Measurements from ENCODE around the gene ABCC4. TPM values are rescaled to one million over a fixed set of nuclear protein-coding genes. Genes with fewer than 3 reads are reported as not detected.

The ABCC4 gene
- polyA plus RNA-seq, 1 donor from 2014 or later = 2.4 TPM

- Histone ChIP-seq H3K4me2 (ENCODE audit: low read length) (no peak overlapping the region), H3K9me3 (ENCODE audit: low read length) (no peaks in the 10 kb centered on the region), H3K79me2 (replicated peaks; ENCODE audit: insufficient read depth, low read length) (no peaks in the 10 kb centered on the region), H3K27ac (ENCODE audit: low read length) (no peak overlapping the region), H3K4me3 (ENCODE audit: low read length) (no peak overlapping the region), H4K20me1 (ENCODE audit: insufficient read depth) (no peaks in the 10 kb centered on the region), H3F3A (ENCODE audit: insufficient read depth, low read length, poor library complexity, severe bottlenecking) (no peaks in the 10 kb centered on the region), H3K36me3 (ENCODE audit: insufficient read depth, low read length) (no peaks in the 10 kb centered on the region), H2AFZ (ENCODE audit: low read depth, low read length) (no peak overlapping the region), H3K9ac (ENCODE audit: low read length) (no peak overlapping the region), H3K9me2 (ENCODE audit: insufficient read depth, low read length) (no peaks in the 10 kb centered on the region), H3K27me3 (ENCODE audit: insufficient read depth, low read depth, low read length) (no peaks in the 10 kb centered on the region)
- TF ChIP-seq EZH2 (IDR thresholded peaks at IDR 0.05; ENCODE audit: borderline replicate concordance, insufficient read depth, low read length, poor library complexity, severe bottlenecking) (no peak), REST (IDR thresholded peaks at IDR 0.05; ENCODE audit: borderline replicate concordance) (no peak), MXI1 (conservative IDR thresholded peaks at IDR 0.05; ENCODE audit: poor library complexity, severe bottlenecking) (no peak), TAF1 (IDR thresholded peaks at IDR 0.05; ENCODE audit: low read depth) (no peak), POLR2AphosphoS5 (IDR thresholded peaks at IDR 0.05) (no peak), EP300 (conservative IDR thresholded peaks at IDR 0.05; ENCODE audit: poor library complexity, severe bottlenecking) (no peak), RAD21 (conservative IDR thresholded peaks at IDR 0.05) (no peak)
- TF ChIP-seq, protein P1, sequence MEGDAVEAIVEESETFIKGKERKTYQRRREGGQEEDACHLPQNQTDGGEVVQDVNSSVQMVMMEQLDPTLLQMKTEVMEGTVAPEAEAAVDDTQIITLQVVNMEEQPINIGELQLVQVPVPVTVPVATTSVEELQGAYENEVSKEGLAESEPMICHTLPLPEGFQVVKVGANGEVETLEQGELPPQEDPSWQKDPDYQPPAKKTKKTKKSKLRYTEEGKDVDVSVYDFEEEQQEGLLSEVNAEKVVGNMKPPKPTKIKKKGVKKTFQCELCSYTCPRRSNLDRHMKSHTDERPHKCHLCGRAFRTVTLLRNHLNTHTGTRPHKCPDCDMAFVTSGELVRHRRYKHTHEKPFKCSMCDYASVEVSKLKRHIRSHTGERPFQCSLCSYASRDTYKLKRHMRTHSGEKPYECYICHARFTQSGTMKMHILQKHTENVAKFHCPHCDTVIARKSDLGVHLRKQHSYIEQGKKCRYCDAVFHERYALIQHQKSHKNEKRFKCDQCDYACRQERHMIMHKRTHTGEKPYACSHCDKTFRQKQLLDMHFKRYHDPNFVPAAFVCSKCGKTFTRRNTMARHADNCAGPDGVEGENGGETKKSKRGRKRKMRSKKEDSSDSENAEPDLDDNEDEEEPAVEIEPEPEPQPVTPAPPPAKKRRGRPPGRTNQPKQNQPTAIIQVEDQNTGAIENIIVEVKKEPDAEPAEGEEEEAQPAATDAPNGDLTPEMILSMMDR (IDR thresholded peaks at IDR 0.05; ENCODE audit: poor library complexity, severe bottlenecking) = no peak
Observed at GRCh38 chr13:95005300-95005699, 296.0 kb downstream of the ABCC4 start.

DNA sequence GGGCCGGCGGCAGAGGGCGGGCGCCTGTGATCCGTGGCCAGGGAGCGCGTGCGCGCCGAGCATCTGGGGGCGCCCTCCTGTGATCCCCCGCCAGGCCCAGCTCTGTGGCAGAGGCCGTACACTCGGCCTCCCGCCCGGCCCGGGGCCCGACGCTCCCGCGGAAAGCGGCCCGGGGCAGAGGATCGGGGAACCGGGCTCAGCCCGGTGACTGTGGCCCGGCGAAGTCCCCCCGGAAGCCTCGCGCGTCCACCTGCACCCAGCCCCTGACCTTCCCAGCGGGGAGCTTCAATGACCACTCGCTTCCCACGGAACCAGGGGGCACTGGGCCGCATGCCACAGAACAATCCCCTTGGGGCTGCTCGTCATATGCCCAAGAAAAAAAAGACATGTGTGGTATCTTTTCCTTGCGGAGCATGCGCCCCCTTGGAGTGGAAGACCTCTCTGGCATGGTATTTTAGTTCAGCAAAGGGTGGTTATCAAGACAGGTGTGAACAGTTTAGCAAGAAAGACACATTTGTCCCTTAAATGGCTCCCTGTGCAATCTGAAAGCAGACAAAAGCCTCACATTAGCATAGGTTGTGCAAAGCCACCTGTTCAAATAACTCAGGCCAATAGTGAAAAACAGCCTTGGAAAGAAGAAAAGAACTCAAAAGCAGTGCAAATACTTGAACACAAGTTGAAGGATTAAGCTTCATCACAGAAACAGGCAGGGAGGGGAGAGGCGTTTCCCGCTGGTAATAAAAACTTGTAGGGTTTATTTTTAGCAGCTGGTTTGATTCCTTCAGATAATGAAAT lies 298.0 kb downstream of the ABCC4 start:
- TF ChIP-seq MXI1 (conservative IDR thresholded peaks at IDR 0.05; ENCODE audit: poor library complexity, severe bottlenecking) = no peak
- no peaks in the 10 kb centered on the region for H3K36me3 ChIP-seq (ENCODE audit: insufficient read depth, low read length)
- no peaks in the 10 kb centered on the region for H3K79me2 ChIP-seq (replicated peaks; ENCODE audit: insufficient read depth, low read length)
- H4K20me1 ChIP-seq (ENCODE audit: insufficient read depth) = no peaks in the 10 kb centered on the region
- H3K4me2 ChIP-seq (ENCODE audit: low read length) = no peak overlapping the region
- no peak overlapping the region for H3K27ac ChIP-seq (ENCODE audit: low read length)
- H3F3A ChIP-seq (ENCODE audit: insufficient read depth, low read length, poor library complexity, severe bottlenecking) = no peaks in the 10 kb centered on the region
- H3K9me2 ChIP-seq (ENCODE audit: insufficient read depth, low read length) = no peaks in the 10 kb centered on the region
- no peaks in the 10 kb centered on the region for H3K9me3 ChIP-seq (ENCODE audit: low read length)
- no peak overlapping the region for H3K9ac ChIP-seq (ENCODE audit: low read length)
- no peak overlapping the region for H2AFZ ChIP-seq (ENCODE audit: low read depth, low read length)
- H3K27me3 ChIP-seq (ENCODE audit: insufficient read depth, low read depth, low read length) = no peaks in the 10 kb centered on the region
- no peak overlapping the region for H3K4me3 ChIP-seq (ENCODE audit: low read length)

All from neural cell (in vitro differentiated cells).